ENCODE measurements around the gene ZNF844.

ZNF844 gene

DNA sequence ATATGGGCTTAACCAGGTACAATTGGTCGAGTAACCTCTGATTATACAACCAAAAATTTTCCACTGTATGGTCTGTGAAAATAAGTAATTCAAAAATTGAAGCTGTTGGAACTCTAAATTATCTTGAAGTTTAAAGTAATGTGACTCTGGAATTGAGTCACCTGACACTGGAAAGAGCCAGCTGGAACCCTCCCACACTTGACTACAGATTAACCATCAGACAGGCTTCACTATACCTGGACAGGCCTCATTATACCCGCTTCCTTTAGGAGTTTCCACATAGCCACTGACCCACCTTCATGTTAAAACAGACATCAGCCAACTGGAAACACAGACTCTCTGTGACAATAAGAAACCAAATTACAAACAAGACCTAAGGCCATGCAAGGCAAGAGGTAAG, 30.3 kb upstream of the ZNF844 start:
- H3K4me2 ChIP-seq (ENCODE audit: low read length) = peak overlapping the region; percentile 67; the same call in 1 of the 2 replicates
- H3K4me1 ChIP-seq (ENCODE audit: control insufficient read depth, low read length) = peaks cover 5% of the 10 kb centered on the region; the same call in 1 of the 2 replicates
- no peaks in the 10 kb centered on the region for H3K36me3 ChIP-seq (ENCODE audit: control insufficient read depth, low read length)
- no peaks in the 10 kb centered on the region for H3K79me2 ChIP-seq (ENCODE audit: control insufficient read depth, low read length)
- H3F3A ChIP-seq (ENCODE audit: control insufficient read depth, insufficient read depth) = no peaks in the 10 kb centered on the region
- H3K27me3 ChIP-seq (ENCODE audit: control insufficient read depth, low read length) = no peaks in the 10 kb centered on the region
- no peaks in the 10 kb centered on the region for H4K20me1 ChIP-seq (ENCODE audit: control insufficient read depth, insufficient read depth, low read depth, low read length)
- no peak overlapping the region for H3K4me3 ChIP-seq (ENCODE audit: low read length)
- H3K27ac ChIP-seq (ENCODE audit: low read depth, low read length) = no peak overlapping the region
- no peaks in the 10 kb centered on the region for H3K9me3 ChIP-seq (ENCODE audit: control insufficient read depth, insufficient read depth, low read length)
- TF ChIP-seq, protein P1, sequence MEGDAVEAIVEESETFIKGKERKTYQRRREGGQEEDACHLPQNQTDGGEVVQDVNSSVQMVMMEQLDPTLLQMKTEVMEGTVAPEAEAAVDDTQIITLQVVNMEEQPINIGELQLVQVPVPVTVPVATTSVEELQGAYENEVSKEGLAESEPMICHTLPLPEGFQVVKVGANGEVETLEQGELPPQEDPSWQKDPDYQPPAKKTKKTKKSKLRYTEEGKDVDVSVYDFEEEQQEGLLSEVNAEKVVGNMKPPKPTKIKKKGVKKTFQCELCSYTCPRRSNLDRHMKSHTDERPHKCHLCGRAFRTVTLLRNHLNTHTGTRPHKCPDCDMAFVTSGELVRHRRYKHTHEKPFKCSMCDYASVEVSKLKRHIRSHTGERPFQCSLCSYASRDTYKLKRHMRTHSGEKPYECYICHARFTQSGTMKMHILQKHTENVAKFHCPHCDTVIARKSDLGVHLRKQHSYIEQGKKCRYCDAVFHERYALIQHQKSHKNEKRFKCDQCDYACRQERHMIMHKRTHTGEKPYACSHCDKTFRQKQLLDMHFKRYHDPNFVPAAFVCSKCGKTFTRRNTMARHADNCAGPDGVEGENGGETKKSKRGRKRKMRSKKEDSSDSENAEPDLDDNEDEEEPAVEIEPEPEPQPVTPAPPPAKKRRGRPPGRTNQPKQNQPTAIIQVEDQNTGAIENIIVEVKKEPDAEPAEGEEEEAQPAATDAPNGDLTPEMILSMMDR (IDR thresholded peaks at IDR 0.05; ENCODE audit: low read depth, low read length, poor library complexity, severe bottlenecking) = no peak
- TF ChIP-seq EZH2phosphoT487 (IDR thresholded peaks at IDR 0.05; ENCODE audit: borderline replicate concordance, low read length) = no peak
- no peaks in the 10 kb centered on the region for H3K9me2 ChIP-seq (replicated peaks; ENCODE audit: control insufficient read depth, low read length)

DNA sequence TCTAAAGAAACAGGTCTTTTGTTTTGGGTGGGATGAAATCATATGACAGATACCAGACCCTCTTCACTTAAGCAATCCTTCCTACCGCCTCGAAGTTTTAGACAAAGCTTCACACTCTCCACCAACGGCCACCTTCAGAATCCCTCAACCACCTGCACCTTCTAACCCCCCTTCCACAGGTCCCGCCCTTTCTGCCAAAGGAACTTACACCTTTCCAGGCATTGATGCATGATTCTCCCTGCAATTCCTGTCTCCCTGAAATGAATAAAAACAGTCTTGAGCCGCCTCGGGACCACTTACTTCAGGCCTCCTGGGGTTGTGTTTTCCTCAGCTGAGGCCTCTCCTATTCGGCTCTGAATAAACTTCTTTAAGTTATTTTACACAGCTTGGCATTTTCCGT, 29.9 kb upstream of the ZNF844 start:
- Histone ChIP-seq H3K4me1 (ENCODE audit: control insufficient read depth, low read length) (peaks cover 5% of the 10 kb centered on the region; the same call in 1 of the 2 replicates), H4K20me1 (ENCODE audit: control insufficient read depth, insufficient read depth, low read depth, low read length) (no peaks in the 10 kb centered on the region), H3K4me3 (ENCODE audit: low read length) (no peak overlapping the region), H3K9me3 (ENCODE audit: control insufficient read depth, insufficient read depth, low read length) (no peaks in the 10 kb centered on the region), H3K79me2 (ENCODE audit: control insufficient read depth, low read length) (no peaks in the 10 kb centered on the region), H3K36me3 (ENCODE audit: control insufficient read depth, low read length) (no peaks in the 10 kb centered on the region), H3K4me2 (ENCODE audit: low read length) (peak overlapping the region; percentile 67), H3F3A (ENCODE audit: control insufficient read depth, insufficient read depth) (no peaks in the 10 kb centered on the region), H3K9me2 (replicated peaks; ENCODE audit: control insufficient read depth, low read length) (no peaks in the 10 kb centered on the region), H3K27me3 (ENCODE audit: control insufficient read depth, low read length) (no peaks in the 10 kb centered on the region), H3K27ac (ENCODE audit: low read depth, low read length) (no peak overlapping the region)
- TF ChIP-seq, protein P1 (IDR thresholded peaks at IDR 0.05; ENCODE audit: low read depth, low read length, poor library complexity, severe bottlenecking) = no peak

DNA sequence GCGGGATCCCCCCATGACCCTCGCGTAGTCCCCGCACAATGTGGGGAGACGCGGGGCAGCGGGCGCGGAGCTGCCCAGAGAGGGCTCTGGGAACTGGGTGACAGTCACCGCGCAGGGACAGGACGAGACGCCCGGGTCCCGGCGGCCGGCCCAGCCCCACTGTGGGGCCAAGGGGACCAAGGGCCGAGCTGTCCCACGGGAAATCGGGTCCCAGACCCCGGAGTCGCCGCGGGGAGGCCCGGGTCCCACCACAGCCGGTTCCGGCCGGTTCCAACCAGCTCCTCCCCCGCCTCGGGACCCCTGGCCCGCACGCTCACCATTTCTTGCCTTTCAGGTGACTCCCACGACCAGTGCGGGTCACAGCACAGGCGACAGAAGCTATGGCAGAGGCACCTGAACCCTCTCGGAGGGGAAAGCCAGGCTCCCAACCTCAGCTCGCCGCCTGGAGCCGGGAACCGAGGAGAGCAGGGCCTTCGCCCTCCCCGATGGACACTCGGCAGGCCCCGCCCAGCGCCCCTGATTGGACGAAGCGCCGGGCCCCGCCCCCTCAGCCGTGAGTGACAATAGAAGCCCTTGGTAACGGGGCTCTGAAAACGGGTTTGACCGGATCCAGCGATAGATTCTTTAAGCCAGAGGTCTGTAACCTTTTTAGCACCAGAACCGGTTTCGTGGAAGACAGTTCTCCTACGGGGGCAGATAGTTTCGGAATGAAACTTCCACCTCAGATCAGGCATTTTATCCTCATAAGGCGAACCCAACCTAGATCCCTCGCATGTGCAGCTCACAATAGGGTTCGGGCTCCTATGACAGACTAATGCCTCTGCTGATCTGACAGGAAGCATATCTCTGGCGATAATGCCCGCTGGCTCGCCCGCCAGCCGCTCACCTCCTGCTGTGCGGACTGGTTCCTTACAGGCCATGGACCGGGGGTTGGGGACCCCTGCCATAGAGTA, 29.0 kb upstream of the ZNF844 start, which contains the start of gene ZNF433:
Gene ZNF433, minus strand, starts transcription at position 460 of the 953 bp plus-strand sequence. Its CDS starts 140 bp downstream, at position 320.
- Histone ChIP-seq H3F3A (ENCODE audit: control insufficient read depth, insufficient read depth) (no peaks in the 10 kb centered on the region), H3K36me3 (ENCODE audit: control insufficient read depth, low read length) (no peaks in the 10 kb centered on the region), H3K4me1 (ENCODE audit: control insufficient read depth, low read length) (peaks cover 5% of the 10 kb centered on the region; the same call in 1 of the 2 replicates), H3K79me2 (ENCODE audit: control insufficient read depth, low read length) (no peaks in the 10 kb centered on the region), H3K27ac (ENCODE audit: low read depth, low read length) (no peak within 1 kb of the TSS), H3K9me3 (ENCODE audit: control insufficient read depth, insufficient read depth, low read length) (no peaks in the 10 kb centered on the region), H4K20me1 (ENCODE audit: control insufficient read depth, insufficient read depth, low read depth, low read length) (no peaks in the 10 kb centered on the region), H3K27me3 (ENCODE audit: control insufficient read depth, low read length) (no peaks in the 10 kb centered on the region), H3K9me2 (replicated peaks; ENCODE audit: control insufficient read depth, low read length) (no peaks in the 10 kb centered on the region), H3K4me3 (ENCODE audit: low read length) (peak within 1 kb of the TSS; percentile 73), H3K4me2 (ENCODE audit: low read length) (peak within 1 kb of the TSS; percentile 67)
- no peak for TF ChIP-seq EZH2phosphoT487 (IDR thresholded peaks at IDR 0.05; ENCODE audit: borderline replicate concordance, low read length)

- no peaks in the 10 kb centered on the region for H4K20me1 ChIP-seq (ENCODE audit: control insufficient read depth, insufficient read depth, low read depth, low read length)
- H3K79me2 ChIP-seq (ENCODE audit: control insufficient read depth, low read length) = no peaks in the 10 kb centered on the region
- no peaks in the 10 kb centered on the region for H3K27me3 ChIP-seq (ENCODE audit: control insufficient read depth, low read length)
- no peak overlapping the region for H3K27ac ChIP-seq (ENCODE audit: low read depth, low read length)
- H3K4me1 ChIP-seq (ENCODE audit: control insufficient read depth, low read length) = no peaks in the 10 kb centered on the region
- no peak for TF ChIP-seq EZH2phosphoT487 (IDR thresholded peaks at IDR 0.05; ENCODE audit: borderline replicate concordance, low read length)
- TF ChIP-seq, protein P1 (IDR thresholded peaks at IDR 0.05; ENCODE audit: low read depth, low read length, poor library complexity, severe bottlenecking) = no peak
- no peaks in the 10 kb centered on the region for H3F3A ChIP-seq (ENCODE audit: control insufficient read depth, insufficient read depth)
- peaks cover 30% of the 10 kb centered on the region for H3K9me3 ChIP-seq (ENCODE audit: control insufficient read depth, insufficient read depth, low read length)
- H3K9me2 ChIP-seq (replicated peaks; ENCODE audit: control insufficient read depth, low read length) = no peaks in the 10 kb centered on the region
- peaks cover 20% of the 10 kb centered on the region for H3K36me3 ChIP-seq (ENCODE audit: control insufficient read depth, low read length)
- H3K4me3 ChIP-seq (ENCODE audit: low read length) = no peak overlapping the region
- no peak overlapping the region for H3K4me2 ChIP-seq (ENCODE audit: low read length)
These were observed 21.6 kb upstream of the ZNF844 start for GRCh38 chr19:12042893-12043292.
